GM21367 (cell line): Measurements from ENCODE around the gene VPS35L.

ENCODE experiments used
- ATAC-seq: cut with Tn5 transposase; IDR thresholded peaks from one replicate; pipeline ENCODE4 v1.9.1; 2021; ENCODE audit not compliant: unreplicated experiment

VPS35L gene, protein sequence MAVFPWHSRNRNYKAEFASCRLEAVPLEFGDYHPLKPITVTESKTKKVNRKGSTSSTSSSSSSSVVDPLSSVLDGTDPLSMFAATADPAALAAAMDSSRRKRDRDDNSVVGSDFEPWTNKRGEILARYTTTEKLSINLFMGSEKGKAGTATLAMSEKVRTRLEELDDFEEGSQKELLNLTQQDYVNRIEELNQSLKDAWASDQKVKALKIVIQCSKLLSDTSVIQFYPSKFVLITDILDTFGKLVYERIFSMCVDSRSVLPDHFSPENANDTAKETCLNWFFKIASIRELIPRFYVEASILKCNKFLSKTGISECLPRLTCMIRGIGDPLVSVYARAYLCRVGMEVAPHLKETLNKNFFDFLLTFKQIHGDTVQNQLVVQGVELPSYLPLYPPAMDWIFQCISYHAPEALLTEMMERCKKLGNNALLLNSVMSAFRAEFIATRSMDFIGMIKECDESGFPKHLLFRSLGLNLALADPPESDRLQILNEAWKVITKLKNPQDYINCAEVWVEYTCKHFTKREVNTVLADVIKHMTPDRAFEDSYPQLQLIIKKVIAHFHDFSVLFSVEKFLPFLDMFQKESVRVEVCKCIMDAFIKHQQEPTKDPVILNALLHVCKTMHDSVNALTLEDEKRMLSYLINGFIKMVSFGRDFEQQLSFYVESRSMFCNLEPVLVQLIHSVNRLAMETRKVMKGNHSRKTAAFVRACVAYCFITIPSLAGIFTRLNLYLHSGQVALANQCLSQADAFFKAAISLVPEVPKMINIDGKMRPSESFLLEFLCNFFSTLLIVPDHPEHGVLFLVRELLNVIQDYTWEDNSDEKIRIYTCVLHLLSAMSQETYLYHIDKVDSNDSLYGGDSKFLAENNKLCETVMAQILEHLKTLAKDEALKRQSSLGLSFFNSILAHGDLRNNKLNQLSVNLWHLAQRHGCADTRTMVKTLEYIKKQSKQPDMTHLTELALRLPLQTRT

DNA sequence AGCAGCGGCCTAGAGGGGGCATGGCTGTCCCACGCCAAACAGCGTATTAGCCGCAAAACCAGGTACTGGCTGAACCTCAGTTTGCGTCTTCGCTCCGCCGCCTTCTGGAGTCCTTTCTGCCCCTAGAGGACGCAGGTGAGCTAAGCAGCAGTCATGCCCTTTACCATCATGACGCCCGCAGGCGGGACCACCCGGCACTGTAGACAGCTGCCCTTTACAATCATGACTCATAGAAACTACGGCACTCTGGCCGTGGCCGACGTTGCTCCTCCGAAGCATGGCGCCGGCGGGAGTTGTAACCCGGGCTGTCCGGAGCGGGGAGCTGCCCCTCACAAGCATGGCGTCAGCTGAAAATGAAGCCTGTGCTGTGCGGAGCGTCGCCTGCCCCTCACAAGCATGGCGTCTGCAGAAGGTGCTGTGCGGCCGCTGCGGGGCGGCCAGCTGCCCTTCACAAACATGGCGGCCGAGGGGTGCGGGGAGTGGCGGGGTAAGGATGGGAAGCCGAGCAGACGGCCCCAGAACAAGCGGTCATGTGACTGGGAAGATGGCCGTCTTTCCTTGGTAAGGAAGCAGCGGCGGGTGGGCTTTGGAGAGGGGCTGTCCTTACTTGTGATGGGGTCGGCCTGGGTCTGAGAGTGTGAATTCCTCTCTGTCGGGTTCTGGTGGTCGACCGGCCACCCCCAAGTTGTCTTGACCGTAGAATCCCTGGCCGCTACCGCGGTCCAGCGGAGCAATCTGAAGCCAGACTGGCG, at the start of gene VPS35L:
VPS35L (plus strand) TSS at position 518 of the 752 bp plus-strand sequence; CDS start at position 545, 27 bp downstream.
- peak; percentile 89 for ATAC-seq

DNA sequence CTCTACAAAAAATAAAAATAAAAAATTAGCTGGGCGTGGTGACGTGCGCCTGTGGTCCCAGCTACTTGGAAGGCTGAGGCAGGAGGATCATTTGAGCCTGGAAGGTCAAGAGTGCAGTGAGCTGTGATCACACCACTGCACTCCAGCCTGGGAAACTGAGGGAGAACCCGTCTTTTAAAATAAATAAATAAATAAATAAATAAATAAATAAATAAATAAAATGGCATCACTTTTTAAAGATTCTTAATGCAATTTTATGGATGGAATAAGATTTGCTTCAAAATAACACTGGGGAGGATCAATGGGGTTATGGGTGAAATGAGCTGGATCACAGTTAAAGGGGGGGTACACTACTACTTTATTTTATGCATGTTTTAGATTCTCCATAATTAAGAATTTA, 48.5 kb upstream of the VPS35L start:
- ATAC-seq: no peak

DNA sequence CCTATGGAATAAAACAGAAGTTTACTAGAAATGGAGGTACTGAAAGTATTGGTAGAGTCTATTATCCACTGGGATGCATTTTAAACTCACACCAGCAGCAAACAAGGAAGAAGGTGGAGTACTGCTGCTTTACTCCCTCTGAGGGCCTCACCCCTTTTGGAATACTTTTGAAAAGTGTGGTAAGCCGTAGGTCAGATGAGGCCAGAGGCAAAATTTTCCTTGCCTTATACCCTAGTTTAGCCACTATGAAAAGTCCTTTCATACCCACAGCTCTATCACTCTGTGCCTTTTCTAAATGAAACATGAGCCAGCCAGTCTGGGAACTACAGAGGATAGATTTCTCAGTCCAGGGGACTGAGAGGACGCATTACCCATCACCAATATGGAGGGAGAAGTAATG, 47.6 kb upstream of the VPS35L start:
- no peak for ATAC-seq

DNA sequence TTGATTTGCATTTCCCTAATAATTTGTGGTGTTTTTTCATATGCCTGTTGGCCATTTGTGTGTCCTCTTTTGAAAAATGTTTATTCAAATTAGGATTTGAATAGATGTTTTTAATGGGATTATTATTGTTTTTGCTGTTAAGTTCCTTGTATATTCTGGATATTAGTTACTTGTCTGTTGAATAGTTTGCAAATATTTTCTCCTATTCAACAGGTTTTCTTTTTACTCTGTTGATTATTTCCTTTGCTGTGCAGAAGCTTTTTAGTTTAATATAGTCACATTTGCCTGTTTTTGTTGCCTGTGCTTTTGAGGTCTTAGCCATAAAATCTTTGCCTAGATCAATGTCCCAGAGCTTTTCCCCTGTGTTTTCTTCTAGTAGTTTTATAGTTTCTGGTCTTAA, 43.2 kb upstream of the VPS35L start:
- ATAC-seq: no peak

DNA sequence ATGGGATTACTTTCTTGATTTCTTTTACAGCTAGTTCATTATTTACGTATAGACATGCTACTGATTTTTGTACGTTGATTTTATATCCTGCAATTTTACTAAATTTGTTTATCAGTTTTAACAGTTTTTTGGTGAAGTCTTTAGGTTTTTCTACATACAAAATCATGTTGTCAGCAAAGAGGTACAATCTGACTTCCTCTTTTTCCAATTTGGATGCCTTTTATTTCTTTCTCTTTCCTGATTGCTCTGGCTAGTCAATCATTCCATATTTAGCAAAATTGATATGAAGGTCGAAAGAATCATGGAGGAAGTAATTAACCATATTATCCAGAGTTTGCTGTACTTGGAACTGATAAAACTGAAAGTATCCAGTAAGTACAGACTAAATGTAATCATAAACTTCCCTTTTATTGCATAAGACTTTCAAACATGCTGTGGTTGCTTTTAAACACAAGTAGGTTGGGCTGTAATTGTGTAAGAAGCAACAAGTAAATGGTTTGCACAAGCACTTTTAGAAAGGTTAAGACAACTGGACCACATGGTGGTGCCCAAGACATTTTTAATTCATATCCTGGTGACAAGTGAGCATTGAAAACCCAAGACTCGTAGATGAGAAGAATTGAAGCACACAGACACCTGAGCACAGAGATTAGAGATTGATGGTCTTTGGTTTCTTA, 42.0 kb upstream of the VPS35L start:
- ATAC-seq: no peak

DNA sequence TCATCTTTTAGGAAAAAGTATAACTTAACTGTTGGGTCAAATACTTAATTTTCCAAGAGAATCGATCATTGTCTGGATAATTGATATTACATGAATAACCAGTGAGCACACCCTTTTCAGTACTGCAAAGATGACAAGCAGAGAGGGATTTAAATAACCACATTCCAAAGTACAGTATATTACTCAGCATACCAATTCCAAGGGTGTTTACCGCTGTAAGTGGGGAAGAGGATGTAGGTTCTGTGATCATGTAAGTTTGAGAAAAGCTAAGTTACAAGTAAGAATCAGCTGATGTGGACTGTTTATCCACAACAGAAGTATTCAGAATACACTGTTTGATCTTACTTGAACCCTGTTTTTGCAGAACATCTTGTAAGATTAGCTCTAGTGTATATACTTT, 39.7 kb upstream of the VPS35L start:
- ATAC-seq: no peak

DNA sequence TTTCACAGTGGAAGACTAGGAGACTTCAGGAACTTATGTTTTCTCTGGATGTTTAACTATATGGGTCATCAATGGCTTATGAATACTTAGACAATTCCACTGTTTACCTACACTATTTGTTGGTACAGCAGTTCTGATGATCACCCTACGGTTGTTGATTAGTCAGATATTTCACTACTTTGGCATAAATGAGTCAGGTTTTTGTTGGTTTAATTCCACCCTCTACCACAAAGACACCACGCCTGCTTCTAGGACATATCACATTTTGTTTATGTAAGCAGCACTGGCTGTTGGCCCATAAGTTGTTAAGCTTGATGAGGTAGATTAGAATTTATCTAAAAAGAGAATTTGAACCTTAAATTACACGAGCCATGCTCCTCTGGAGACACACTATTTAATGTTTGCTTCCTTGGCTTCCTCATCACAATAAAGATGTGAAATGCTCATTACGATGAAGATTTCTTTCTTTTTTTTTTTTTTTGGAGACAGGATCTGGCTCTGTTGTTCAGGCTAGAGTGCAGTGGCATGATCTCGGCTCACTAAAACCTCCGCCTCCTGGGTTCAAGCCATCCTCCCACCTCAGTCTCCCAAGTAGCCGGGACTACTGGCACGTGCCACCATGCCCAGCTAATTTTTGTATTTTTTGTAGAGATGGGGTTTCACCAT, 37.9 kb upstream of the VPS35L start:
- no peak for ATAC-seq

DNA sequence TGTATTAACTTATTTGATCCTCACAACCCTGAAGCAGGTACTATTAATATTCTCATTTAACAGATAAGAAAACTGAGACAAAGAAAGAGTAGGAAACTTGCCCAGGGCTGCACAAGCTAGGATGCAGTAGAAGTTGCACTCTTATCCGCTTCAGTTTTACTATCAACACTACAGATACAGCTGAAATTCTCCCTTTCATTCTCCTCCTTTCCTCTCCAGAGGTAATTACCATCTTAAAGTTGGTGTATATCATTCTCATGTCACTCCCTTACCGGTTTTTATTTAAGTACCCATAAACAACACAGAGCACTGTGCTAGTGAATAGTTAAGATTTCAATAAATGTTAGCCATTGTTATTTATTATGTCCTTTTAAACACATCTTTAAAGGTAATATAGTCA, 37.1 kb upstream of the VPS35L start:
- ATAC-seq: no peak

DNA sequence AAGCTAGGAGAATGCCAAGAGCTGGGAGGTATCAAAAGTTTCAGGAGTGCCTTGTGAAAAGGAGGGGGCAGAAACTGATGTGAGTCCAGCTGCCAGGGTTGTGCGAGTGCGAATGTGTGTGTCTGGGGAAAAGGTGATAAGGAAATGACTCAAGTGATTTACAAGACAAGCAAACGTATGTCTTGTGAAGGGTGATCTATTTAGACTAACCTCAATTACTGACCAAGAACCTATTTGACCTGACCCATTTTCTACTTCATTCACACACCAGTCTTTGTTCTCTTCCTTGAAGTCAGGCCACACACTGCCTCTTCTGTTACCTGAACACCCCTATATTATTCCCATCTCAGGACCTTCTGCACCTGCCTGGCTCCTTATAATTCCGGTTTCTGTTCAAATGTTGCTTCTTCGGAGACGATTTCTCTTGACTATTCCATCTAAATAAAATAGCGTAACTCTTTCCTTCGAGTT, 34.6 kb upstream of the VPS35L start:
- no peak for ATAC-seq

DNA sequence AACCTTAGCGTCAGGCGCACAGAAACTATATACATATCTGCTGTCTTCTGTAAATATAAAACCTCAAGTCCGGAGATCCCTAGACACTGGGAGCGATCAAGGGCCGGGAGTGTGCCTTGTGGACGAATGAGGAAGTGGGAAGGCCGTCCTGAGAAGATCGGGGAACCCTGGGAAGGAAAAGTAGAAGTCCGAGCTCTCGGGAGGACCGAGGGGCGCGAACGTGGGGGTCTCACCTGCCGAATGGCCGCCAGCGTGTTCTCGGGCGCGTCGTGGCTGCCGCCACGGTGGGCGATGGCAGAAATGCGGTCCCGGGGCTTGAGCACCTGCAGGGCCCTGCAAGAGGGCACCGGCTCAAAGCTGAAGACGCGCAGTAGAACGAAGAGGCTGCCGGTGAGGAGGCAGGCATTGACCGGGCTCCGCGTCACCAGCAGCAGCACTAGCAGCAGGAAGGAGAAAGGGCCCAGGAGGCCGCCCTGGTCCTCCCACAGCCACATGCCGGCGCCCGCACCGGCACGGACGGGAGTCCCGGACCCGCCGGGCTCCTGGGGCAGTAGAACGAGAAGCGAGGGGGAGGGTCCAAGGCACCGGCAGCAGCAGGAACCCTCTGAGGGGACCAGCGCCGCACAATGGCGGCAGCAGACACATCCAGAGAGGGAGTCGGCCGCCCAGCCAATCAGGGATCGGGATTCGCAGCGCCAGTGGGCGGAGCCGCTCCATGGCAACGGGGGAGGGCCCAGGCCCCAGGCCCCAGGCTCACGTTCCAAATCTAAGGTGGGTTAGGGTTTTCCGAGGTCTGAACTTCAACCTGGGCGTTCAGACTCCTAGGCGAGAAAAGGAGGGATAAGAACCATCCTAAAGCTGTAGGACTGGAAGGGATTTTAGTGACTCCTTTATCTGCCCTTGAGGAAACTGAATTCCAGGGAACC, 33.8 kb upstream of the VPS35L start, which contains the start of gene GDE1:
GDE1 (minus strand) TSS at position 628 of the 926 bp plus-strand sequence; CDS start at position 494, 134 bp downstream.
- peak; percentile 53 for ATAC-seq

DNA sequence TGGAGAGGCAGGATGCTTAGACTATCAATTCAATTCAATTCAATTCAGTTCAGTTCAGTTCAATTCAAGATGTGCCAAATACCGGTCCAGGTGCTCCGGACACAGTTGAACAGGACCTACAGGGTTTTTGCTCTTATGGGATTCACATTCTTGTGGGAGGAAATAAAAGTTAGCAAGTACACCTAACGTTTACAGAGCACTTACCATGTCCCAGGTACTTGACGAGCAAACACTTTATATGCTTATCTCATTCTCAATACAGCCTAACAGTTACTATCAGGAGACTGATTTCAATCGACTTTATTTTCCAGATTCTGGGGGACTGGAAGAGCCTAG, 33.1 kb upstream of the VPS35L start:
- ATAC-seq: no peak

DNA sequence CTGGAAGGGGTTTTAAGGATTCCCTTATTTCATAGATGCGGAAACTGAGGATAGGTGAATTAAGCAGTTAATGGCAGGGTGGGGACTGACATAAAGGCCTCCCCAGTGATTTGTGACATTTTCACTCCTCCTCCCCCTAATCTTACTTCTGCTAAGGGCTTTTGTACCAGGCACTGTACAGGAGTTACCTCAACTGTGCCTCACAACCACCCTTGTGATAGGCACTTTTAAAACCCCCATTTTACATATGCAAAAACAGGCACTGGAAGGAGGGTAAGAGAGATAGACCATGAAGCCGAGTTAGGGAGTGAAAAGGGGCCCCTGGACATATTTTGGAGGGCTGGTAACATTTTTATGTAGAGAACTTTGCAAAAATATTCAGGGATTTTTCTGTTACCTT, 32.7 kb upstream of the VPS35L start:
- no peak for ATAC-seq

DNA sequence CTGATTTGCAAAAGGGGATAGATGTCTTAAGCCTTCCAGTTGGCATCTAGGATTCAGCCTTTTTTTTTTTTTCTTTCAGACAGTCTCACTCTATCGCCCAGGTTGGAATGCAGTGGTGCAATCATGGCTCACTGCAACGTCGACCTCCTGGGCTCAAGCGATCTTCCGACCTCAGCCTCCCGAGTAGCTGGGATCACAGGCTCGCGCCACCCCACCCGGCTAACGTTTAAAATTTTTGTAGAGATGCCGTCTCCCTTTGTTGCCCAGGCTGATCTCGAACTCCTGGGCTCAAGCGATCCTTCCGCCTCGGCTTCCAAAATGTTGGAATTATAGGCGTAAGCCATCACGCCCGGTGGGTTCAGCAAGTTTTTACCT, 32.3 kb upstream of the VPS35L start:
- ATAC-seq: no peak

DNA sequence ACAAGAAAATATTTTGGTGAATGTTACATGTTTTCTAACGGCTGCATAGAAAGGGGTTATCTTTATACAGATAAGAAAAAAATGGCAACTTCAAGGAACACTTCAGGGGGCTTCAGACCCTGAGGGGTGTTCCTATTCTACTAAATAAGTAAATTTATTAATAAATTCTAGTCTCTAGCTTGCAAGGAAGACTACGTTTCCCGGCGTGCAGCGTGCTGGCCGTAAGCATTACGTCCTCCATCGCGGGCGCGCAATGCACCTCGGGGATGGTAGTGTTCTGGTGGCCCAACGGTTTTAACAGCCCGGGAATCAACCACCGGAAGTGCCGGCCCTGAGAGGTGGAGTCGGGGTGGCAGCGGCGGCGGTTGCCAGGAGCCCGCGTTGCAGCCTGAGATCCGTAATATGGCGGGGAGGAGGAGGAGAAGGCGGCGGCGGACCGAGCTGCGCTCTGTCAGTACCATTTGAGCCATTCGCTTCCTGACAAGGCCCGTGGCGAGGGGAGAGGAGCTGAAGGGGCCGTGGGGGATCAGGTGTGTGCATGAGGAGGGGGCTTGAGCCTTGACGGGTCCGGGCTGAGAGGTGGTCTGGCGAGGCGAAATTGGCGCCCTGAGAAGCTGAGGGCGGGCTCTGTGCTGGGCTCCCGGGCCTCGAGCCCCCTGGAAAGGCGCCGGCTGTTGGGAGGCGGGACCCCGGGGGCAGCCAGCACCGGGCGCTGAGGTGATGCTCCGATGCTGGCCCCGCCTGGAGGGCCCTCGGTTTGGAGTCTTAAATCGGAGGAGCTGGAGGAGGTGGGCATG, 31.7 kb upstream of the VPS35L start, which contains the start of gene CCP110:
CCP110 (plus strand) TSS at position 384 of the 797 bp plus-strand sequence. CDS start 3,940 bp downstream, outside the sequence.
- peak; percentile 61 for ATAC-seq

DNA sequence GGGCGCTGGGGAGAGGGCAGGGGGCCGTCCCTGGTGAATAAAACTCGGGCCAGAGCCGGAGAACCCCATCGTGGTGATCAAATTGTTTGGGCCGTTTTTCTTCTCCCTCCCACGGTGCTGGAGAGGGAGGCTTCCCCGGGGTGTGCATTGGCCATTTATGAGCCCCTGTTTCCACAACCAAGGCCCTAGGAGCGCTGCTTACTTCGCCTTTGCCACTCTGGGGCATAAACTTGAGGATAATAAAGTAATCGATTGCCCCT, 31.2 kb upstream of the VPS35L start:
- no peak for ATAC-seq

DNA sequence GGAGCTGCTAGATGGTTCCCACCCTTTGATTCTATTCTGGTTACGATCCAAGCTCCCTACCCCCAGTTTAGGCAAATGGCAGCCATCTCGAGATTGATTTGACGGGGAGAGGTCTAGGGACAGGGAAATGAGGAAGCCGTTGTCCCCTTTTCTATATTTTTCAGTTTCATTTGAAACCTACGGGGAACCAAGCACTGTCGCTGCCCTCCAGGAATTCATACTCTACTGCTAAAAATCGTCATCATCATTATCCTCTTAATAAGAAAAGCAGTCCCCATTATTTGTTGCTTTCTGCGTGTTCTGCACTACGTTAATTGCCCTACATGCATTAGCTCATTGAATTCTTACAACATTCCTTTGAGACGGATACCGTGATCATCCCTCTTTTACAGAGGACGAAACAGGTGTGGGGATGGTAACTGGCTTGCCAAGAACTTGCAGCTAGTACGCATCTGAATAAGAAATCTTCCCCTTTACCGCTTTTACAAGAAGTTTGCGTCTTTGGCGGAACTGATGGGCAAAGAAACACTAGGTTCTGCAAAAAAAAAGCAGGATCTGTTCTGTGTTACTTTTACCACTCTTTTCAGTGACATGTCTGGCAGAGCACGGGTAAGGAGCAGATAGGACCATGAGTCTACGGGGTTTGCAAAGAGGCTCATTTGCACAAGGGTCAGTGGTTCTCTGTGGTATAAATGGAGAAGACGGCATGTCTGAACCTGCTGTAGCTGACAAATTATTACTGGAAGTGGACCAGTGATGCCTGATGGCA, 30.7 kb upstream of the VPS35L start:
- ATAC-seq: no peak

DNA sequence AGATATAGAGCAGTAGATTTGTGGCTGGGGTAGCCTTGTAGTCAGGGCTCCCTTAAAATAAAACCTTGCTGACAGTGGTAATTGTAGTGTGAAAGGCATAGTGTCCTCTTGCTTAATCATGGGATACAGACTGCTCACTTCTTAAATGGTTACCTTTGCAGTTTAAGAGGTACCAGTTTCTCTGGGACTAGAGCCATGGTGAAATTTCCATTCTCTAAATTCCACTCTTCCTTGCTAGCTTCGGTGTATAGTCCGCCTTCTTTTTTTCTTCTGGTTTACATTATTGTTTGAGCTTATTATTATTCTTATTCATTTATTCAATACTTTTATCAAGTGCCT, 30.1 kb upstream of the VPS35L start:
- no peak for ATAC-seq

DNA sequence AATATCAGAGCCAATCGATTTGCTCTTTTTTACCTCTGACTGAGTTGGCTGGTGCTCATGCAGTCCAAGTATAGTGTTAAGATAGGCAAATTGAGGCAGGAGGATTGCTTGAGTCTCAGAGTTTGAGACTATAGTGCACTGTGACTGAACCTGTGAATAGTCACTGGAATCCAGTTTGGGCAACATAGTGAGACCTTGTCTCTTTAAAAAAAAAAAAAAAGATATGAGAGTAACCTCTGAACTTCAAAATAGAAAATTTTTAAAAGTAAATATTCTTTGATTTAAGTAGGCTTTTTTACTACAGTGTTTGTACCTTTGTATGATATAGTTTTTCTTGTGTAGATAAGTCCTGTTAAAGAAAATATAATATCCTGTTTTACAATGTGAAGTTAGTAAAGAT, 28.3 kb upstream of the VPS35L start:
- no peak for ATAC-seq
